ENCODE data around the gene PTPRD.

DNA sequence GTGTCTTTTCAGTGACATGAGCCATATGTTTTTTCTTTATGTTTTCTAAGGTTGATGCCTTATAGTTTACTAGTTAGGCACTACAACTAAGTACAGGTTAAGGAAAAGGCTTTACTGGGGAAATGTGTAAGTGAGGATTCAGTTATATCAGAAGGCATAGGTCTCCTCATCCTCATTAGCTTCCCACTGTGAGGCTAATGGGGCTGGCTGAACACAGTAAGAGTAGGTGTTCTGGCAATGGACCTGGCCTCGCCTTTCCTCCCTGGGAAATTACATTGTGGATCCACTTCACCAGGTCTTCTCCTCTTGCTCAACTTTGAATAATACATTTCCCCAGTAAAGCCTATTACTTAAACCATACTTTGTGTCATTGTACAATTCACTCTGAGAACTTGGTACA lies 225.5 kb downstream of the PTPRD start:
- TF ChIP-seq EZH2 (IDR thresholded peaks at IDR 0.05; ENCODE audit: borderline replicate concordance, low read length), result no peak
- TF ChIP-seq, protein P1, sequence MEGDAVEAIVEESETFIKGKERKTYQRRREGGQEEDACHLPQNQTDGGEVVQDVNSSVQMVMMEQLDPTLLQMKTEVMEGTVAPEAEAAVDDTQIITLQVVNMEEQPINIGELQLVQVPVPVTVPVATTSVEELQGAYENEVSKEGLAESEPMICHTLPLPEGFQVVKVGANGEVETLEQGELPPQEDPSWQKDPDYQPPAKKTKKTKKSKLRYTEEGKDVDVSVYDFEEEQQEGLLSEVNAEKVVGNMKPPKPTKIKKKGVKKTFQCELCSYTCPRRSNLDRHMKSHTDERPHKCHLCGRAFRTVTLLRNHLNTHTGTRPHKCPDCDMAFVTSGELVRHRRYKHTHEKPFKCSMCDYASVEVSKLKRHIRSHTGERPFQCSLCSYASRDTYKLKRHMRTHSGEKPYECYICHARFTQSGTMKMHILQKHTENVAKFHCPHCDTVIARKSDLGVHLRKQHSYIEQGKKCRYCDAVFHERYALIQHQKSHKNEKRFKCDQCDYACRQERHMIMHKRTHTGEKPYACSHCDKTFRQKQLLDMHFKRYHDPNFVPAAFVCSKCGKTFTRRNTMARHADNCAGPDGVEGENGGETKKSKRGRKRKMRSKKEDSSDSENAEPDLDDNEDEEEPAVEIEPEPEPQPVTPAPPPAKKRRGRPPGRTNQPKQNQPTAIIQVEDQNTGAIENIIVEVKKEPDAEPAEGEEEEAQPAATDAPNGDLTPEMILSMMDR (conservative IDR thresholded peaks at IDR 0.05 in 1 of 2, IDR thresholded peaks at IDR 0.05 in 1 of 2; ENCODE audit: extremely low read depth in 1 of 2, insufficient read depth in 1 of 2, low read depth in 1 of 2, low read length in 2 of 2), result no peak
